Upper lobe of left lung (tissue), 6 donors: Measurements from ENCODE around the gene CTBP1. TPM values are rescaled to one million over a fixed set of nuclear protein-coding genes. Genes with fewer than 3 reads are reported as not detected.

ENCODE experiments used
- ATAC-seq, 2 donors: fragments of 200-7000 bp; cut with Tn5 transposase; one replicate each; pipeline ENCODE4 v1.9.1; 2022; ENCODE audit warnings: mild to moderate bottlenecking in 2 of 2, moderate library complexity in 2 of 2; ENCODE audit not compliant: low FRiP score in 2 of 2
- DNase-seq, 2 donors: peaks; one replicate each; pipeline ENCODE4 v3.0.0-alpha.2; 2019 to 2020
- H3K27ac ChIP-seq, 4 donors: fragments of 200-600 bp; sonication (generic); one replicate each; pipeline ENCODE4 v1.5.1; 2016 to 2019
- H3K27me3 ChIP-seq, 4 donors: fragments of 200-600 bp; sonication (generic); one replicate each; pipeline ENCODE4 v1.5.1; 2017 to 2019
- H3K36me3 ChIP-seq, 4 donors: fragments of 200-600 bp; sonication (generic); one replicate each; pipeline ENCODE4 v1.5.1; 2016 to 2019
- H3K4me1 ChIP-seq, 4 donors: fragments of 200-600 bp; sonication (generic); one replicate each; pipeline ENCODE4 v1.5.1; 2018 to 2019
- H3K4me3 ChIP-seq, 4 donors: fragments of 200-600 bp; sonication (generic); one replicate each; pipeline ENCODE4 v1.5.1; 2017 to 2019; ENCODE audit warnings: mild to moderate bottlenecking in 2 of 4, moderate library complexity in 1 of 4
- H3K9me3 ChIP-seq, 4 donors: fragments of 200-600 bp; sonication (generic); one replicate each; pipeline ENCODE4 v1.5.1; 2018 to 2019
- EP300 ChIP-seq, 4 donors: sonication (generic); formaldehyde crosslinking; IDR thresholded peaks; one replicate each; pipeline ENCODE4 v1.5.1; 2017; ENCODE audit warnings: antibody characterized with exemption in 4 of 4, control low read depth in 2 of 4
- POLR2A ChIP-seq, 4 donors: fragments of 450-650 bp; IDR thresholded peaks; one replicate each; pipeline ENCODE4 v1.5.1; 2016 to 2017; ENCODE audit warnings: antibody characterized with exemption in 4 of 4, mild to moderate bottlenecking in 2 of 4
- POLR2AphosphoS5 ChIP-seq, 2 donors: sonication (generic); formaldehyde crosslinking; IDR thresholded peaks; one replicate each; pipeline ENCODE4 v1.5.1; 2017; ENCODE audit warnings: antibody characterized with exemption in 2 of 2
- WGBS, 2 donors: methylation state at CpG; one replicate each; pipeline ENCODE4 v1.1.5; 2017 to 2018; 5-methylcytosine and 5-hydroxymethylcytosine counted together
- total RNA-seq, 6 donors: library from RNA; depleted of rRNA in 4 of 6; stranded (reverse); fragments of >200 nt in 4 of 6; gene quantifications; one replicate each; pipeline versions ENCODE4 v1.1.0 to v1.2.1, GENCODE V29; 2016 to 2021
- TF ChIP-seq, protein P1 (sequence below), 6 experiments: fragments of 450-650 bp in 4 of 6; fragments of 200-600 bp in 2 of 6; sonication (generic) in 2 of 6; IDR thresholded peaks; one replicate each; pipeline ENCODE4 v1.5.1; 2016 to 2019; ENCODE audit warnings: antibody characterized with exemption in 6 of 6
- donor health status: DM: no; HTN: no; CAD: no; lungs with moderate emphysema.
- donor health status: DM: no; HTN: yes; CAD: no; lungs with severe emphysema.

The CTBP1 gene
- total RNA-seq, 6 donors from 2014 or later = 142 to 483 (median 213) TPM

DNA sequence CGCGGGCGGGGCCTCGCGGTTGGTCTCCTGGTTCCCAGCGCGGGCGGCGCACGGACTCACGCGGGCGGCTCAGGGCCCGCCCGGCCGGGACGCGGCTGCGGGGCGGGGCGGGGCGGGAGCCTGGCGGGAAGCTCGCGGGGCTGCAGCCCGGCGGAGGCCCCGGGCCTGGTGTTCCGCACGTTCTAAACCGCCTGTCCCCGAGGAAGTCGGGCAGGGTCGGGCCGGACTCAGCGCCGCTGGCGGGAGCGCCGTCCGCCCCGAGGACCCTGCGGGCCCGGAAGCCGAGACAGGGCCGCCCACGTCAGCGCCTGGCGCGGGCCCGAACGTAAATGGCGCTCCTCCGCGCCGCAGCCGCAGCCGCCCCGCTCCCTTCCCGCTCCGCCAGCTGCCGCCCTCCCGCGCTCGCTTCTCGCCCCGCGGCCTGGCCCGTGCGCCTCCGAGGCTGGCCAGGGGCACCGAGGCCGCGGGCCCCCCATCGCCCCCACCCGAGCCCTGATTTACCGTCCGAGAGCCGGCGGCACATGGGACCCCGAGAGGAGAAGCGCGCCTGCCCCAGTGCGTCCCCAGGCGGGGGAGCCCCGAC is 309 bp upstream of the CTBP1 start:
- WGBS, 2 donors = 0% methylated on average over 15 of the region's 86 CpGs; no CpG with 5 or more reads in 1 of the 2 donors
- H3K27ac ChIP-seq = peak overlapping the region; percentile 95 to 99 (median 98)
- TF ChIP-seq EP300 (IDR thresholded peaks at IDR 0.05) (no peak), POLR2AphosphoS5 (IDR thresholded peaks at IDR 0.05) (peak; percentile 30 to 41), POLR2A (IDR thresholded peaks at IDR 0.05) (peak in 3 of 4 donors; percentile 50 to 82 (median 55))
- TF ChIP-seq, protein P1, sequence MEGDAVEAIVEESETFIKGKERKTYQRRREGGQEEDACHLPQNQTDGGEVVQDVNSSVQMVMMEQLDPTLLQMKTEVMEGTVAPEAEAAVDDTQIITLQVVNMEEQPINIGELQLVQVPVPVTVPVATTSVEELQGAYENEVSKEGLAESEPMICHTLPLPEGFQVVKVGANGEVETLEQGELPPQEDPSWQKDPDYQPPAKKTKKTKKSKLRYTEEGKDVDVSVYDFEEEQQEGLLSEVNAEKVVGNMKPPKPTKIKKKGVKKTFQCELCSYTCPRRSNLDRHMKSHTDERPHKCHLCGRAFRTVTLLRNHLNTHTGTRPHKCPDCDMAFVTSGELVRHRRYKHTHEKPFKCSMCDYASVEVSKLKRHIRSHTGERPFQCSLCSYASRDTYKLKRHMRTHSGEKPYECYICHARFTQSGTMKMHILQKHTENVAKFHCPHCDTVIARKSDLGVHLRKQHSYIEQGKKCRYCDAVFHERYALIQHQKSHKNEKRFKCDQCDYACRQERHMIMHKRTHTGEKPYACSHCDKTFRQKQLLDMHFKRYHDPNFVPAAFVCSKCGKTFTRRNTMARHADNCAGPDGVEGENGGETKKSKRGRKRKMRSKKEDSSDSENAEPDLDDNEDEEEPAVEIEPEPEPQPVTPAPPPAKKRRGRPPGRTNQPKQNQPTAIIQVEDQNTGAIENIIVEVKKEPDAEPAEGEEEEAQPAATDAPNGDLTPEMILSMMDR (IDR thresholded peaks at IDR 0.05) = peak in 2 of 6 experiments; percentile 7 to 20
- ATAC-seq = peak; percentile 45 to 85
- peak; percentile 92 to 98 for DNase-seq
- no peaks in the 10 kb centered on the region for H3K27me3 ChIP-seq
- H3K4me3 ChIP-seq = peak overlapping the region; percentile 52 to 95 (median 77)
- H3K36me3 ChIP-seq = peaks cover 0 to 4% (median 0%) of the 10 kb centered on the region in 4 donors
- no peaks in the 10 kb centered on the region for H3K9me3 ChIP-seq
- H3K4me1 ChIP-seq = peaks cover 47 to 62% (median 48%) of the 10 kb centered on the region in 4 donors

DNA sequence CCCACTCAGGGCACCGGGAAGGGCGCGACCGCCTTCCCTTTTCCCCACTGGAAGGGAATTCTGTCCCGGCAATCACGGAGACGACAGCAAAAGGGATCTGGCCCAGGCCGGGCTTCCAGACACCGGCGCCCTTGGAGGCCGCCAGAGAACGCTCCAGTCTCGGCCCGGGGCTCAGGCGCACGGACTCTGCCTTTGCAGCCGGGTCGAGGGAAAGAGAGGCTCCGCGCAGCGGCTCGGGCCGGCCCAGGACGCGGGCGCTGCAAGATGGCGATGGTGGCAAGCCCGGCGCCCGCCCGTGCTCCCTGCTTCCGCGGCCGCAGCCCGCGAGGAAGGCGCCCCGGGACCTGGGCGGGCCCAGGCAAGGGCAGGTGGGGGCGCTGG is 1.1 kb downstream of the CTBP1 start:
- H3K36me3 ChIP-seq = peaks cover 0 to 4% (median 0%) of the 10 kb centered on the region in 4 donors
- TF ChIP-seq POLR2AphosphoS5 (IDR thresholded peaks at IDR 0.05) (no peak), POLR2A (IDR thresholded peaks at IDR 0.05) (no peak), EP300 (IDR thresholded peaks at IDR 0.05) (no peak)
- TF ChIP-seq, protein P1 (IDR thresholded peaks at IDR 0.05) = no peak
- H3K4me1 ChIP-seq = peaks cover 61 to 71% (median 62%) of the 10 kb centered on the region in 4 donors
- DNase-seq (no peak), ATAC-seq (peak in 1 of 2 donors; percentile 49)
- peak overlapping the region; percentile 92 to 99 (median 96) for H3K27ac ChIP-seq
- H3K9me3 ChIP-seq = no peaks in the 10 kb centered on the region
- H3K4me3 ChIP-seq = peak overlapping the region; percentile 63 to 95 (median 70)
- WGBS, 2 donors = 0% methylated on average over 1 to 7 of the region's 40 CpGs
- no peaks in the 10 kb centered on the region for H3K27me3 ChIP-seq

DNA sequence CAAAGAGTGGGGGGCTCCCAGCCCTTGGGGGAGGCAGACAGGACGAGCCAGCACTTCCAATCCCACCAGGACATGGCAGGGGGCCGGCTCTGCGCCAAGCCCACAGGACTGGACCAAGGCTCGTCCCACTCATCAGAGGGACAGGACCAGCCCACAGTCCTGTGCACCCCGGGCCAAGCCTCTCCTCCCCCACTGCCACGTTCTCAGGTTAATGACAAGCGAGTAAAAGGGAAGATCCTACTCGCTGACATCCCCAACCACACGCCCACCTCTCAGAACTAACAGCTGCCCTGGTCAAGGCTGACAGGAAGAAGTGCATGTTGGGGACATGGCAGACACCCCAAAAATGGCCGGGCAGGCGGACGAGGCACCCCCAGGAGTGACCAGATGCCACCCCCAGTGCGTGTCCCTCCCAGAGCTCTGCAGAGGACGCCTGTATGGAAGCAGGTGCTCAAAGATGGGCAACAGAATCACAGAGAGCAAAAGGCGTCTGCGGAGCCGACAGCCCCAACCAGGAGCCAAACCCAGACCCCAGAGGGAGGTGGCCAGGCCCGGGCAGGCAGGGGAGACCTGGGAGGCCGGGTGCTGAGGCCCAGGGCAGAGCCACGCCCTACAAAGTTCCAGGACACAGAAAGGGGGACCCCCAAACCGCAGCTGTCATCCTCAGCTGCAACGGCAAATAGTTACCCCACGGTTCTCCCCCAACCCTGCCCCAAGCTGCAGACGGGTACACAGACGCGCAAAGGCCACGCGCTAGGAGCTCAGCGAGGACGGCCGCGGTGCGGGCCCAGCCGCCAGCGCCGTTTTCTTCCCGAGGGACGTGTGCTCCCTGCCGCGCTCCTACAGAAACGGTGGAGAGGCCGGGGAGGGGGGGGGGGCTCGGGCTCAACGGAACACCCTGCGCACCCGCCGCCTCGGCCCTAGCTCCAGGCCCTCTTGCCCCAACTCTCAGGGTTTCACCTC is 1.7 kb downstream of the CTBP1 start:
- H3K9me3 ChIP-seq = no peaks in the 10 kb centered on the region
- 9 to 12% methylated on average over 5 to 37 of the region's 48 CpGs for WGBS, 2 donors
- H3K4me3 ChIP-seq = peak overlapping the region; percentile 63 to 95 (median 70)
- DNase-seq = peak; percentile 24 to 72
- H3K36me3 ChIP-seq = peaks cover 0 to 4% (median 0%) of the 10 kb centered on the region in 4 donors
- H3K4me1 ChIP-seq = peaks cover 66 to 72% (median 68%) of the 10 kb centered on the region in 4 donors
- peak overlapping the region; percentile 92 to 99 (median 96) for H3K27ac ChIP-seq
- H3K27me3 ChIP-seq = no peaks in the 10 kb centered on the region
- no peak for ATAC-seq
- TF ChIP-seq, protein P1 (IDR thresholded peaks at IDR 0.05) = no peak
- TF ChIP-seq POLR2AphosphoS5 (IDR thresholded peaks at IDR 0.05) = no peak
- TF ChIP-seq EP300 (IDR thresholded peaks at IDR 0.05) = no peak
- no peak for TF ChIP-seq POLR2A (IDR thresholded peaks at IDR 0.05)

DNA sequence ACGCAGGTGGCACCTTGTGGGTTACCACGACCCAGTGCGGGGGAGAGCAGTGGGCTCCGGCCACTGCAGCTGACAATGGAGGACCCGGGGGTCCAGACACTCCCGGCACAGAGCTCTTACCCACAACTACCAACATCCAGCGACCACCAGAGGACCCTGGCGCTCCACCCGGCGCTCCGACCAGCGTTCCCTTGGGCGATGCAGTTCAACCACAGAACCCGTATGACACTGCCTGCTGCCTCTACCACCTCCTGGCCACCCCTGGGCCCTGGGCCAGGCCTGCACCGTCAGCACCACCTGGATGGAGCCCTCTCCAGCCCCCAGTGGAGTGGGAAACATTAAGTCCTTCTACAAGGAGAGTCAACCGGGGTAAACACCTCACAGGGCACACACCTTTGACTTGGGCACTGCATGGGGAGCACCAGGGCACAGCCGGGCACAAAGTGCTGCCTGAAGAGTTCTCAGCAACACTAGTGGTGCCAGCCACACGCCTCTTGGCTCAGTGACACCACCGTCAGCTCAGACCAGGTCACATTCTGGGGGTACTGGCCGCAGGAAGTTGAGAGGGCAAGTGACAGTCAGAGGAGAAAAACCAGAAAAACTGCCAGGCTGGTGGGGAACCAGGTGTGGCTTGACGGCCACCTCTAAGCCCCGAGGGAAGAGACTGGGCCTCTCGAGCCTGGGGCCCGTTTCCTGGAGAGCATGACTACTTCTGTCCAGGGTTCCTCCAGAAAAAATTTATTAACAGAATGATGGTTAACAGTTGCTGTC is 2.6 kb downstream of the CTBP1 start:
- H3K27ac ChIP-seq = peak overlapping the region; percentile 92 to 99 (median 96)
- no peaks in the 10 kb centered on the region for H3K27me3 ChIP-seq
- no peaks in the 10 kb centered on the region for H3K9me3 ChIP-seq
- 43 to 58% methylated on average over 23 to 24 of the region's 24 CpGs for WGBS, 2 donors
- H3K36me3 ChIP-seq = peaks cover 0 to 9% (median 2%) of the 10 kb centered on the region in 4 donors
- TF ChIP-seq POLR2A (IDR thresholded peaks at IDR 0.05) = peak in 2 of 4 donors; percentile 30 to 39
- TF ChIP-seq, protein P1 (IDR thresholded peaks at IDR 0.05) = no peak
- peak in 1 of 4 donors; percentile 86 for TF ChIP-seq EP300 (IDR thresholded peaks at IDR 0.05)
- peak in 1 of 2 donors; percentile 73 for TF ChIP-seq POLR2AphosphoS5 (IDR thresholded peaks at IDR 0.05)
- peak overlapping the region in 3 of 4 donors; percentile 67 to 95 (median 73) for H3K4me3 ChIP-seq
- H3K4me1 ChIP-seq = peaks cover 71 to 77% (median 72%) of the 10 kb centered on the region in 4 donors
- peak in 1 of 2 donors; percentile 64 for ATAC-seq
- peak; percentile 89 to 94 for DNase-seq
